Nephron progenitor cell (in vitro differentiated cells): ENCODE results near the gene SIRPB2.
"Not testable (repeated sequence)": the region's sequence is repeated elsewhere in the genome, so short reads cannot be mapped to it uniquely, and the experiment has no call there.

ENCODE experiments used
- DNase-seq: peaks from one replicate; pipeline ENCODE4 v3.0.0; 2021
- H3K27ac Mint-ChIP-seq: 2 replicates; pipeline ENCODE4 v1.8.0; 2021; ENCODE audit warnings: mild to moderate bottlenecking, moderate library complexity, mixed read lengths
- H3K27me3 Mint-ChIP-seq: 2 replicates; pipeline ENCODE4 v1.8.0; 2021; ENCODE audit warnings: mild to moderate bottlenecking, low read depth, mixed read lengths; ENCODE audit not compliant: poor library complexity
- H3K36me3 Mint-ChIP-seq: 2 replicates; pipeline ENCODE4 v1.8.0; 2021; ENCODE audit warnings: low read depth, mixed read lengths
- H3K4me1 Mint-ChIP-seq: 2 replicates; pipeline ENCODE4 v1.8.0; 2021; ENCODE audit warnings: mixed read lengths
- H3K4me3 Mint-ChIP-seq: 2 replicates; pipeline ENCODE4 v1.8.0; 2021; ENCODE audit warnings: mild to moderate bottlenecking, moderate library complexity, mixed read lengths
- H3K9me3 Mint-ChIP-seq: 2 replicates; pipeline ENCODE4 v1.8.0; 2021; ENCODE audit warnings: mild to moderate bottlenecking, moderate library complexity, mixed read lengths
- CTCF ChIP-seq: fragments of 200-600 bp; sonication (generic); IDR thresholded peaks from 2 replicates; pipeline ENCODE4 v1.5.0; 2021; ENCODE audit warnings: antibody characterized with exemption

The SIRPB2 gene

GRCh38 chr20:1499528-1500420 lies 8.6 kb upstream of the SIRPB2 start:
- H3K27ac Mint-ChIP-seq, result no peak overlapping the region

GRCh38 chr20:1497371-1497770 lies 6.2 kb upstream of the SIRPB2 start:
- DNase-seq, H3K36me3 Mint-ChIP-seq, H3K27ac Mint-ChIP-seq, H3K4me3 Mint-ChIP-seq: not testable (repeated sequence)
- peaks cover 31% of the 10 kb centered on the region for H3K27me3 Mint-ChIP-seq
- peaks cover 19% of the 10 kb centered on the region for H3K4me1 Mint-ChIP-seq
- peaks cover 27% of the 10 kb centered on the region for H3K9me3 Mint-ChIP-seq

More at GRCh38 chr20:1499528-1500420, 8.6 kb upstream of the SIRPB2 start:
- H3K27me3 Mint-ChIP-seq, result peaks cover 20% of the 10 kb centered on the region
- no peak for TF ChIP-seq CTCF
- H3K4me1 Mint-ChIP-seq, result peaks cover 8% of the 10 kb centered on the region
- H3K9me3 Mint-ChIP-seq, result peaks cover 40% of the 10 kb centered on the region
- DNase-seq, result no peak
- peaks cover 8% of the 10 kb centered on the region for H3K36me3 Mint-ChIP-seq
- H3K4me3 Mint-ChIP-seq, result no peak overlapping the region

- no peak overlapping the region for H3K4me3 Mint-ChIP-seq
- no peak for TF ChIP-seq CTCF
- H3K36me3 Mint-ChIP-seq, result no peaks in the 10 kb centered on the region
- H3K9me3 Mint-ChIP-seq, result peaks cover 23% of the 10 kb centered on the region
- no peak for DNase-seq
- H3K27me3 Mint-ChIP-seq, result peaks cover 32% of the 10 kb centered on the region
- no peak overlapping the region for H3K27ac Mint-ChIP-seq
- peaks cover 19% of the 10 kb centered on the region for H3K4me1 Mint-ChIP-seq
These were observed 5.7 kb upstream of the SIRPB2 start for GRCh38 chr20:1496930-1497329.

- TF ChIP-seq CTCF, result no peak
- Mint-ChIP-seq H3K27me3 (peaks cover 51% of the 10 kb centered on the region), H3K4me1 (peaks cover 13% of the 10 kb centered on the region), H3K4me3 (no peak overlapping the region), H3K27ac (no peak overlapping the region), H3K9me3 (peaks cover 17% of the 10 kb centered on the region), H3K36me3 (no peaks in the 10 kb centered on the region)
- no peak for DNase-seq
These were observed 3.2 kb upstream of the SIRPB2 start for GRCh38 chr20:1494436-1494835.

- H3K36me3 Mint-ChIP-seq, result no peaks in the 10 kb centered on the region
- peaks cover 59% of the 10 kb centered on the region for H3K27me3 Mint-ChIP-seq
- DNase-seq, result no peak
- TF ChIP-seq CTCF, result no peak
- H3K9me3 Mint-ChIP-seq, result peaks cover 13% of the 10 kb centered on the region
- no peak overlapping the region for H3K27ac Mint-ChIP-seq
- peaks cover 13% of the 10 kb centered on the region for H3K4me1 Mint-ChIP-seq
- no peak overlapping the region for H3K4me3 Mint-ChIP-seq
These were observed 2.3 kb upstream of the SIRPB2 start for GRCh38 chr20:1493536-1493935.

- Mint-ChIP-seq H3K27ac (no peak overlapping the region), H3K4me3 (no peak overlapping the region), H3K36me3 (no peaks in the 10 kb centered on the region), H3K27me3 (peaks cover 72% of the 10 kb centered on the region), H3K9me3 (peaks cover 2% of the 10 kb centered on the region), H3K4me1 (peaks cover 13% of the 10 kb centered on the region)
- no peak for TF ChIP-seq CTCF
- no peak for DNase-seq
These were observed 831 bp upstream of the SIRPB2 start for GRCh38 chr20:1491860-1492642.
